ENCODE measurements around the gene SRP68. TPM values are rescaled to one million over a fixed set of nuclear protein-coding genes. Genes with fewer than 3 reads are reported as not detected.

Gene SRP68
- total and polyA plus RNA-seq, 2 experiments from 2014 or later, result 38.2 to 69.8 TPM

- no peak overlapping the region for H3K4me2 ChIP-seq (ENCODE audit: unreplicated experiment)
- H4K20me1 ChIP-seq (ENCODE audit: insufficient read depth), result no peaks in the 10 kb centered on the region
Measured at GRCh38 chr17:76081295-76082210, 9.2 kb upstream of the SRP68 start.

GRCh38 chr17:76080768-76081287 lies 8.5 kb upstream of the SRP68 start:
- DNase-seq, result no peak
- Histone ChIP-seq H3K36me3 (ENCODE audit: low read depth) (peaks cover 7% of the 10 kb centered on the region; the same call in 1 of the 2 replicates), H3K9ac (no peak overlapping the region), H3K9me2 (ENCODE audit: insufficient read depth) (no peaks in the 10 kb centered on the region), H4K20me1 (ENCODE audit: insufficient read depth) (no peaks in the 10 kb centered on the region), H3F3A (ENCODE audit: insufficient read depth) (no peaks in the 10 kb centered on the region), H3K27ac (no peak overlapping the region), H3K4me3 (no peak overlapping the region), H2AFZ (no peak overlapping the region), H3K9me3 (ENCODE audit: low read depth) (no peaks in the 10 kb centered on the region), H3K4me2 (ENCODE audit: unreplicated experiment) (no peak overlapping the region), H3K4me1 (ENCODE audit: insufficient read depth) (no peaks in the 10 kb centered on the region), H3K79me2 (ENCODE audit: insufficient read depth) (no peaks in the 10 kb centered on the region), H3K27me3 (replicated peaks; ENCODE audit: insufficient read depth) (peaks cover 35% of the 10 kb centered on the region)
- TF ChIP-seq EZH2phosphoT487 (IDR thresholded peaks at IDR 0.05; ENCODE audit: insufficient read depth, low read depth), result no peak
- in situ Hi-C loops (cut with MboI), result no loop called here
- WGBS, 2 experiments (ENCODE audit: low coverage in 1 of 2, low lambda C conversion rate in 2 of 2, missing lambda C conversion rate in 2 of 2), result 16 to 19% methylated on average over 6 of the region's 6 CpGs

More at GRCh38 chr17:76081295-76082210, 9.2 kb upstream of the SRP68 start:
- Histone ChIP-seq H3K27ac (no peak overlapping the region), H3K4me3 (no peak overlapping the region), H3K9me2 (ENCODE audit: insufficient read depth) (no peaks in the 10 kb centered on the region), H2AFZ (no peak overlapping the region), H3K79me2 (ENCODE audit: insufficient read depth) (no peaks in the 10 kb centered on the region), H3K4me1 (ENCODE audit: insufficient read depth) (no peaks in the 10 kb centered on the region), H3K9me3 (ENCODE audit: low read depth) (no peaks in the 10 kb centered on the region), H3K36me3 (ENCODE audit: low read depth) (peaks cover 7% of the 10 kb centered on the region; the same call in 1 of the 2 replicates), H3K9ac (no peak overlapping the region), H3F3A (ENCODE audit: insufficient read depth) (no peaks in the 10 kb centered on the region), H3K27me3 (replicated peaks; ENCODE audit: insufficient read depth) (peaks cover 28% of the 10 kb centered on the region)
- DNase-seq, result no peak
- WGBS, 2 experiments (ENCODE audit: low coverage in 1 of 2, low lambda C conversion rate in 2 of 2, missing lambda C conversion rate in 2 of 2), result 63 to 65% methylated on average over 18 to 26 of the region's 27 CpGs
- in situ Hi-C loops (cut with MboI), result no loop called here
- TF ChIP-seq EZH2phosphoT487 (IDR thresholded peaks at IDR 0.05; ENCODE audit: insufficient read depth, low read depth), result no peak
- no peak for TF ChIP-seq EZH2 (IDR thresholded peaks at IDR 0.05; ENCODE audit: insufficient read depth, poor library complexity, severe bottlenecking)

GRCh38 chr17:76079956-76080767 lies 7.8 kb upstream of the SRP68 start:
- Histone ChIP-seq H3K27ac (no peak overlapping the region), H3K9me3 (ENCODE audit: low read depth) (no peaks in the 10 kb centered on the region), H3F3A (ENCODE audit: insufficient read depth) (no peaks in the 10 kb centered on the region), H3K27me3 (replicated peaks; ENCODE audit: insufficient read depth) (peaks cover 41% of the 10 kb centered on the region), H2AFZ (no peak overlapping the region), H3K4me3 (no peak overlapping the region), H4K20me1 (ENCODE audit: insufficient read depth) (no peaks in the 10 kb centered on the region), H3K79me2 (ENCODE audit: insufficient read depth) (no peaks in the 10 kb centered on the region), H3K4me1 (ENCODE audit: insufficient read depth) (no peaks in the 10 kb centered on the region), H3K4me2 (ENCODE audit: unreplicated experiment) (no peak overlapping the region), H3K9ac (no peak overlapping the region), H3K36me3 (ENCODE audit: low read depth) (peaks cover 7% of the 10 kb centered on the region; the same call in 1 of the 2 replicates), H3K9me2 (ENCODE audit: insufficient read depth) (no peaks in the 10 kb centered on the region)
- in situ Hi-C loops (cut with MboI), result no loop called here
- WGBS, 2 experiments (ENCODE audit: low coverage in 1 of 2, low lambda C conversion rate in 2 of 2, missing lambda C conversion rate in 2 of 2), result 0 to 2% methylated on average over 19 to 21 of the region's 23 CpGs
- no peak for DNase-seq
- TF ChIP-seq EZH2 (IDR thresholded peaks at IDR 0.05; ENCODE audit: insufficient read depth, poor library complexity, severe bottlenecking) (no peak), EZH2phosphoT487 (IDR thresholded peaks at IDR 0.05; ENCODE audit: insufficient read depth, low read depth) (no peak)

GRCh38 chr17:76079535-76079955 lies 7.2 kb upstream of the SRP68 start:
- Histone ChIP-seq H3K9me2 (ENCODE audit: insufficient read depth) (no peaks in the 10 kb centered on the region), H3K27me3 (replicated peaks; ENCODE audit: insufficient read depth) (peaks cover 47% of the 10 kb centered on the region), H4K20me1 (ENCODE audit: insufficient read depth) (no peaks in the 10 kb centered on the region), H3K36me3 (ENCODE audit: low read depth) (peaks cover 5% of the 10 kb centered on the region; the same call in 1 of the 2 replicates), H3K9me3 (ENCODE audit: low read depth) (no peaks in the 10 kb centered on the region), H3K27ac (no peak overlapping the region), H3K4me3 (no peak overlapping the region), H2AFZ (no peak overlapping the region), H3K4me2 (ENCODE audit: unreplicated experiment) (no peak overlapping the region), H3K9ac (no peak overlapping the region), H3K4me1 (ENCODE audit: insufficient read depth) (no peaks in the 10 kb centered on the region), H3K79me2 (ENCODE audit: insufficient read depth) (no peaks in the 10 kb centered on the region), H3F3A (ENCODE audit: insufficient read depth) (no peaks in the 10 kb centered on the region)
- no peak for TF ChIP-seq EZH2phosphoT487 (IDR thresholded peaks at IDR 0.05; ENCODE audit: insufficient read depth, low read depth)
- no peak for TF ChIP-seq EZH2 (IDR thresholded peaks at IDR 0.05; ENCODE audit: insufficient read depth, poor library complexity, severe bottlenecking)
- 35 to 39% methylated on average over 9 of the region's 9 CpGs for WGBS, 2 experiments (ENCODE audit: low coverage in 1 of 2, low lambda C conversion rate in 2 of 2, missing lambda C conversion rate in 2 of 2)
- in situ Hi-C loops (cut with MboI), result no loop called here
- no peak for DNase-seq
